Lower lobe of right lung (tissue), 2 donors: Measurements from ENCODE around the gene CMTR1. TPM values are rescaled to one million over a fixed set of nuclear protein-coding genes. Genes with fewer than 3 reads are reported as not detected.
"Not testable (repeated sequence)": the region's sequence is repeated elsewhere in the genome, so short reads cannot be mapped to it uniquely, and the experiment has no call there.

ENCODE experiments used
- ATAC-seq, 2 donors: fragments of 200-7000 bp; cut with Tn5 transposase; one replicate each; pipeline ENCODE4 v1.9.1; 2020 to 2022; ENCODE audit warnings: mild to moderate bottlenecking in 2 of 2, moderate library complexity in 2 of 2
- DNase-seq: peaks from one replicate; pipeline ENCODE4 v3.0.0-alpha.2; 2020
- H3K27ac ChIP-seq: fragments of 200-600 bp; one replicate; pipeline ENCODE4 v1.8.0; 2022
- H3K27me3 ChIP-seq: fragments of 200-600 bp; one replicate; pipeline ENCODE4 v1.8.0; 2022; ENCODE audit warnings: low read depth
- H3K36me3 ChIP-seq: fragments of 200-600 bp; one replicate; pipeline ENCODE4 v1.8.0; 2022; ENCODE audit warnings: mild to moderate bottlenecking
- H3K4me1 ChIP-seq: fragments of 200-600 bp; one replicate; pipeline ENCODE4 v1.8.0; 2022
- H3K4me3 ChIP-seq: fragments of 200-600 bp; one replicate; pipeline ENCODE4 v1.8.0; 2022; ENCODE audit warnings: mild to moderate bottlenecking
- H3K9me3 ChIP-seq: fragments of 200-600 bp; one replicate; pipeline ENCODE4 v1.8.0; 2022
- intact Hi-C: fragments of 100-400 bp; cut with DNase I; formaldehyde crosslinking; loops from one replicate; pipeline ENCODE4 v1.11.0; 2022
- total RNA-seq: library from RNA; stranded (reverse); fragmentation: NEBNext Ultra II Directional; extraction: Animal tissue kit (Norgen Biotek cat#: 25700); gene quantifications from one replicate; pipeline ENCODE4 v1.2.1, GENCODE V29; 2021
- TF ChIP-seq, protein P1 (sequence below): fragments of 200-600 bp; IDR thresholded peaks from one replicate; pipeline ENCODE4 v1.8.0; 2022; ENCODE audit warnings: antibody characterized with exemption, mild to moderate bottlenecking
- donor health status: DM: no; HTN: yes; CAD: no; lungs with severe emphysema.

The CMTR1 gene
- total RNA-seq, 1 donor from 2014 or later = 42.9 TPM

- TF ChIP-seq, protein P1, sequence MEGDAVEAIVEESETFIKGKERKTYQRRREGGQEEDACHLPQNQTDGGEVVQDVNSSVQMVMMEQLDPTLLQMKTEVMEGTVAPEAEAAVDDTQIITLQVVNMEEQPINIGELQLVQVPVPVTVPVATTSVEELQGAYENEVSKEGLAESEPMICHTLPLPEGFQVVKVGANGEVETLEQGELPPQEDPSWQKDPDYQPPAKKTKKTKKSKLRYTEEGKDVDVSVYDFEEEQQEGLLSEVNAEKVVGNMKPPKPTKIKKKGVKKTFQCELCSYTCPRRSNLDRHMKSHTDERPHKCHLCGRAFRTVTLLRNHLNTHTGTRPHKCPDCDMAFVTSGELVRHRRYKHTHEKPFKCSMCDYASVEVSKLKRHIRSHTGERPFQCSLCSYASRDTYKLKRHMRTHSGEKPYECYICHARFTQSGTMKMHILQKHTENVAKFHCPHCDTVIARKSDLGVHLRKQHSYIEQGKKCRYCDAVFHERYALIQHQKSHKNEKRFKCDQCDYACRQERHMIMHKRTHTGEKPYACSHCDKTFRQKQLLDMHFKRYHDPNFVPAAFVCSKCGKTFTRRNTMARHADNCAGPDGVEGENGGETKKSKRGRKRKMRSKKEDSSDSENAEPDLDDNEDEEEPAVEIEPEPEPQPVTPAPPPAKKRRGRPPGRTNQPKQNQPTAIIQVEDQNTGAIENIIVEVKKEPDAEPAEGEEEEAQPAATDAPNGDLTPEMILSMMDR = no peak
- peaks cover 51% of the 10 kb centered on the region for H3K36me3 ChIP-seq
- H3K27me3 ChIP-seq = no peaks in the 10 kb centered on the region
- DNase-seq (no peak), ATAC-seq (no peak)
- peaks cover 12% of the 10 kb centered on the region for H3K4me1 ChIP-seq
- no peak overlapping the region for H3K4me3 ChIP-seq
- H3K27ac ChIP-seq = no peak overlapping the region
- no peaks in the 10 kb centered on the region for H3K9me3 ChIP-seq
- intact Hi-C loops = no loop called here
These were observed 2.8 kb downstream of the CMTR1 start for GRCh38 chr6:37435816-37436215.

GRCh38 chr6:37438930-37439329 lies 5.9 kb downstream of the CMTR1 start:
- Histone ChIP-seq H3K36me3 (peaks cover 54% of the 10 kb centered on the region), H3K9me3 (no peaks in the 10 kb centered on the region), H3K4me1 (peaks cover 16% of the 10 kb centered on the region), H3K27ac (no peak overlapping the region), H3K4me3 (no peak overlapping the region), H3K27me3 (no peaks in the 10 kb centered on the region)
- no peak for DNase-seq
- TF ChIP-seq, protein P1 = no peak
- intact Hi-C loops = no loop called here
- no peak for ATAC-seq

GRCh38 chr6:37441651-37442050 lies 8.6 kb downstream of the CMTR1 start:
- Histone ChIP-seq H3K9me3 (no peaks in the 10 kb centered on the region), H3K27me3 (no peaks in the 10 kb centered on the region), H3K4me3 (no peak overlapping the region), H3K36me3 (peaks cover 67% of the 10 kb centered on the region), H3K4me1 (peaks cover 7% of the 10 kb centered on the region), H3K27ac (no peak overlapping the region)
- no peak for ATAC-seq
- no peak for DNase-seq
- intact Hi-C loops = no loop called here
- TF ChIP-seq, protein P1 = no peak

- Histone ChIP-seq H3K27me3 (no peaks in the 10 kb centered on the region), H3K4me1 (peaks cover 7% of the 10 kb centered on the region), H3K9me3 (no peaks in the 10 kb centered on the region), H3K36me3 (peaks cover 67% of the 10 kb centered on the region), H3K4me3 (peak overlapping the region; percentile 33), H3K27ac (peak overlapping the region; percentile 66)
- DNase-seq (no peak), ATAC-seq (peak in 1 of 2 donors; percentile 65)
- TF ChIP-seq, protein P1 = no peak
- intact Hi-C loops = no loop called here
These were observed 9.6 kb downstream of the CMTR1 start for GRCh38 chr6:37442416-37443215.

GRCh38 chr6:37443216-37443542 lies 10.2 kb downstream of the CMTR1 start:
- ATAC-seq = not testable (repeated sequence)
- H3K27ac ChIP-seq = peak overlapping the region; percentile 66

DNA sequence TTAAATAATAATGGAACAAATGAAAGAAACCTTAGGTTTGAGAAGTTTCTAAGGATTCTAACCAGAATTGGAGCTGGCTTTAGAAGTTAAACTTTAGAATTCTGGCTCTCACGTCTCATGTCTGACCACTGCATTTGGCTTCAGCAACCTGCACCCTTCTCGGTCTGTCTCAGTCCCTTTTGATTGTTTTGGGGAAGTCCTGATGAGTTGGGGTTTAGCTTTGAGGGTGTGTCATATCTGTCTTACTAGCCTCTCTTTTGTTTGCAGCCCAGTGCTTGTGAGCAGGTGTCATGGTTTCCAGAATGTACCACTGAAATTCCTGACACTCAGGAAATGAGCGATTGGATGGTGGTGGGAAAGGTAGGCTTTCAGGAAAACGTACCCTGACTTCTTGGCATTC lies 17.0 kb downstream of the CMTR1 start:
- DNase-seq (no peak), ATAC-seq (no peak)
- Histone ChIP-seq H3K4me3 (no peak overlapping the region), H3K9me3 (no peaks in the 10 kb centered on the region), H3K27ac (no peak overlapping the region), H3K27me3 (no peaks in the 10 kb centered on the region), H3K36me3 (peaks cover 97% of the 10 kb centered on the region), H3K4me1 (no peaks in the 10 kb centered on the region)
- intact Hi-C loops = no loop called here
- TF ChIP-seq, protein P1 = no peak

More at GRCh38 chr6:37443216-37443542, 10.2 kb downstream of the CMTR1 start:
- H3K27me3 ChIP-seq, DNase-seq, H3K9me3 ChIP-seq, H3K4me1 ChIP-seq, intact Hi-C loops: not testable (repeated sequence)
- peaks cover 66% of the 10 kb centered on the region for H3K36me3 ChIP-seq
- H3K4me3 ChIP-seq = peak overlapping the region; percentile 33
